GM18861 (cell line): ENCODE data around the gene MRPL10.

ENCODE experiments used
- ATAC-seq: cut with Tn5 transposase; IDR thresholded peaks from one replicate; pipeline ENCODE4 v1.9.1; 2021; ENCODE audit not compliant: unreplicated experiment

MRPL10 gene

DNA sequence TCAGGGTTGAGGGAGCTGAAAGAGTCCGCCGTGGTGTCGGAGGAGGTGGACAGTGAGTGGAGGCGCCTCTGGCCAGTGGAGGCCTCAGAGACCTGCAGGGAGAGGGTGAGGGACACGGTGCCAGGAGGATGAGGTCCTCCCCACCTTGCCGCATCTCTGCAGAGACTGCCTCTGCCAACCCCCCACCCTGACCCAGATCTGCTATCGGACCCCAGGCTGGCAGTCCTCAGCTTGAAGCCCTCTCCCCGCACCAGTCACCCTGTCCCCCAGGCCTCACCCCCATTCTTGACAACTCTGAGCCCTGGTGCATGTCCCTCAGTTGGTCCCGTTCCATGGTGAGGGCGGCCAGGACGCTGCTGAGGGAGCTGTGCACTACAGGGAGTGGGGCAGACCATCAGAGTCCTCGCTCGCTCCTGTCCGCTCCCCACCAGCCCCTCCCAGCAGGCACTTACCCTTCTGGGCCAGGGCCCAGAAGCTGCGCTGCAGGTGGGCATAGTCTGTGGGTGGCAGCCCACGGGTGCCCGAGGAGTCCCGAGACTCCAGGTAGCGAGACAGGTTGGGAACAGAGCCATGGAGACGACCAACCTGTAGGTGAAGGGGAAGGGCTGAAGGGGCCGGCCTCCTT is 15.1 kb downstream of the MRPL10 start:
- ATAC-seq: no peak

DNA sequence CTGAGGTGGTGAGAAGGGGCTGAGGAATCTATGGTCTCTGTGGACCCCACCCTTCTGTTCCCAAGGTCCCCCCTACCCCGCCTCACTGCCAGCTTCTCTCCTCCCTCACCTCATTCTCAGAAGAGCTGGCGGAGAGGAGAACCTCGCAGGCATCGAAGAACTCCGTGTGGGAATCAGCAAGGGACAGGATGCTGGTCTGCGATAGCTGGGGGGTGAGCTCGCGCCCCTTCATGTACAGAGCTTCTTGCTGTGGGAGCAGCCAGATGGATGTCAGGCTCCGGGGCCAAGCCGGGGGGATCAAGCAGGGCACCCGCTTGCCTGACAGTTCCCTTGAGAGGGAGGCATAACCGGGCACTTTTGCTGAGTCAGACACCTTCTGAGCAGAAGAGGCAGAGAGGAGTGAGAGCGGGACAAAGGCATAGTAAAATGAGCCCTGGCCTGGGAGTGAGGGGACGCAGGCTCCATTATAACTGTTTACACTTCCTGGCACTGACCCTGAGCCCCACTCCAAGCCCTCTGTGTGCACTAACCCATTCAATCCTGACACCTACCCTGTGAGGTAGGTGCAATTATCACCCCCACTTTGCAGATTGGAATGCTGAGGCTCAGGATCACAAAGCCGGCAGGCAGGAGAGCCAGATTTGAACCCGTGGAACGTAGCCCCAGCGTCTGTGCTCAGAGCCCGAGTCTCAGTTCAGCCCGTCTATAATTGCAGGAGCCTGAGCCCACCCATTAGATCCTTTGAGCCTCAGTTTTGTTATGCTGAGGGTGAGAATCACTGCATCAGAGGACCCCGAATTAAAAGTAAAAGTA is 16.0 kb downstream of the MRPL10 start:
- no peak for ATAC-seq

DNA sequence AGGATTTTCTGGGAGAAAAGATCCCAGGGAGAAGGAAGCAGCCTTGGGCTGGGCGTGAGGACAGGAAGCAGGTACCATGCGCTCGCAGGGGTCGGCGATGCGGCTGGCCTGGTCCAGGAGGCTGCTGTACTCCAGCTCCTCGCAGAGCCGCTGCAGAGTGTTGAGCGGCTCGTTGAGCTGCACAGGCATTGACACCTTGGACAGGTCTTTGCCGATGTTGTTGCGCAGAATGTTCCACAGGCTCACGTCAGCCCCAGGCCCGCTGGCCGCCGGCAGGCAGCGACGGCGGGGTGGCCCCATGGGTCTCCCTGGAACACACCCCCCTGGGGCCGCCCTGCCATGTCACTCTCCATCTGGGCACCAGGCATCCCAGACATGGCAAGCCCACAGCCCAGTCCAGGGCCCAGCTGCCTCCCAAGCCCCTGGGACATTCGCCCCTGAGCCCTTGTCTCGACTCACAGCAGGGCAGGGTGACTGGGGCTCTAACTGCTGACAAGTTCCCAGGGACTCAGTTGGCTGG is 17.8 kb downstream of the MRPL10 start:
- ATAC-seq: no peak

DNA sequence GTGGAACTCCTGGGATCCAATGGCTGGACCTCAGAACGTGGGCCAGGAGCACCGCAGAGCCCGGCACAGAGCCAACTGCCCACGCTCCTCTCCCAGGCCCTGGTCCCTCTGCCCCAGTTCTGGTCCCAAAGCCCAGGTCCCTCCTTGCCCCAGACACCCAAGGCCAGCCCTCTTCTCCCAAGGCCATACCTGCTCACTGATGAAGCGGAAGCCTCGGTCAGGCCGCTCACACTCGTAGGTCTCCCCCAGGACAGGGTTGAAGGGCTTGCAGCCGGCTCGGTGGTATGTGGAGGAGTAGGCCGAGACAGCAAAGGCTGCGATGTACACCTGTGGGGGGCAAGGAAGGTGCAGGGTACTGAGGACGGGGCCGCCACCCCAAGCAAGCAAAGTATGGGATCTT is 18.3 kb downstream of the MRPL10 start:
- ATAC-seq: no peak

DNA sequence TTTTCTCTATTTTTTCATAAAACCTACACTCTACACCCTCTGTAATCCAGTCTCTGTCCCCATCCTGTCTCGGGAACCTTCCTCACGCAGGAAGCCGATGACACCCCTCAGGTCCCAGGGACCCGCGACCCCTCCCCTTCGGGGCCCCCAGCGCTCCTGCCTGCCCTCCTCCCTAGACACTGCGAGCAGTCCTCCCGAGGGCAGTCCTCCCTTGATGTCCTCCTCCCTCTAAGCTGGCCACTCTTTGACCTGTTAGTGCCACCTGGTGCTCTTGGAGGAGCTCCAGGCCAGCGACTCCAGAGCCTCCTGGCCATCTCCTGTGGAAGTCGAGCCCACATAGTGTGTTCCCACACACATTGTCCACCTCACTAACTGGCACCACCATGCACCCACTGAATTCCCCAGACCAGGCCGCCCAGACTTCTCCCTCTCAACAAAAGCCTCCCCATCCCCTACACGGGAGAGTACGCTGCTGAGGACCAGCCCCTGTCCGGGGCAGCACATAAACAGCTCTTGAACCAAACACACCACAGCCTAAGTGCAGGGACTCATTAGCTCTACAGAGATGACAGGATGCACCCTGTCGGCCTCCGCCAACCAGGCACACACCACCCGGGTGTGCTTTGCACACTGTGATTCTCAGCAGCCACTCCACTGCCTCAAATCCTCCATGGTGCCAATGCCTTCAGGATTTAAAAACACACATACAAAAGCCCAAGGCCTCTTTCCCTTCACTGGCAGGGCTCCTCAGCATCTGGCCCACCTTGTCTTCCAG is 19.0 kb downstream of the MRPL10 start:
- no peak for ATAC-seq

DNA sequence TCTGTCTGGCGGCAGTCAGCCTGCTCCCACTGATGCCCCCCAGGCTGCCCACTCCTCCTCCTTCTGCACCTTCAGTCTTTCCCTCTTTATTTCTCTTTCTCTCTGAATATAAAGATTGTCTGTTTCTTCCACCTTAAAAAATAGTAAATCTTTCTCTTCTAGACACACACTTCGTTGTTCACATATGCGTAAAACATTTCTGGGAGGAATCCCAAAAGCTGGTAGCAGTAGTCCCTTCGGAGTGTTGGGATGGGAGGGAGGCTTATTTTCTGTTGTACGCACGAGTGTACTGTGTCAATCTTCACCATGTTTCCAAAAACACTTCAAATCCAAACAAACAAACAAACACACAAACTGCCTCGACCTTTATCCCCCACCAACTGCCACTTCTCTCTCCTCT is 19.6 kb downstream of the MRPL10 start:
- ATAC-seq: no peak

DNA sequence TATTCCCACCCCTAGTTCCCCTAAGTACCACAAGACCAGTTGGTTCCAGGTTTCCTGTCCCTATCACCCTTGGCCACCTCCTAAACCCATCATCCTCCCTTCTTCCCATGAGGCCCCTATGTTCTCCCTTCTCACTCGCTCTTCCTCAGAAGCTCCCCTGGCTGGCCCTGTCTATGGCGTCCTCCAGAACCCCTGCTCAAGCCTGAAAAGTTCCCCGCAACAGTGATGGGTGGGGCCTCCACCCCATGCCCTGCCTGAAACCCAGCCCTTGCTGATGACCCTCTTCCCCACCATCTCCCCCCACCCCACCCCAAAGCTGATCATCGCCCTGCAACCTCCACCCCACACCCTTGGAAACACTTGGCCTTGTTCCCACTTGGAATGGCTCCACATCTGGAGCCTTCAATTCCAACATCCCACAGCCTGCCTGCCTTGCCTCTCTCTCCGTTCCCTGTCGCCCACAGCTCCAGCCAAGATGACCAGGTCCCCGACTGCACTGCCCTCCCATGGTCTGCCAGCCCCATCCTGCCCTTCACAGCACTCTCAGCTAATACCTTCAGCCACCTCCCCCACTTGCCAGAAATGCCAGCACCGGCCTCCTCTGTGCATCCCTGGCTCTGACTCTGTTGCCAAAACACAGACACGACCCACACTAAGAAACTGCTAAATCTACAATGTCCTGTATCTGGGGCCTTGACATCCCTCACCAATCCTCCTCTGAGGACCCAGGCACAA is 20.3 kb downstream of the MRPL10 start:
- no peak for ATAC-seq

DNA sequence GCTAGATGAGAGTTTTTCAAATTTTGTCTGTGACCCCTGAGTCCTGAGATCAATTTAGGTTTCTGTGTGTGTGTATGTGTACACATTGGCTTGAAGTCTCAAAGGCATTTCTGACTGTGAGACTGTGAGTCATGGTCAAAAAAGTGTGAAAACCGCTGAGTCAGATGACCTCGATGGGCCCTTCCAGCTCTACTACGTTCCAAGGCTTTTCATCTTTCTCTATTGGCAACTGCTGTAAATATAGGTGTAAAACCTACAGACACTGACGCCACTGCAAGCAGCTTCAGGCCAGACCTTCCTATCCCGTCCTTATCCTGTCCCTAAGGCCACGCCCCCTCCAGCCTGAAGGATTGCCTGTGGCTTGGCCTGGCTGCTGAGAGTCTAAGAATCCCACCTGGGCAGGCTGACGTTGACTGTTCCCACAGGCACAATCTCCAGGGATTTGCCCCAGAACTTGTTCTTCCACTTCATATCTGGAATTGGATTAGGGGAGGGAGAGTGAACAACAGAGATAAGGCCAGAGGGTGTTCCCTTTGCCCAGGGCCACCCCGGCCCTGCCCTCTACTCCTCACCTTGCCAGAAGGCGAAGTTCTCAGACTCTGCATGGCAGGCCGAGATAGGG is 21.0 kb downstream of the MRPL10 start:
- no peak for ATAC-seq

DNA sequence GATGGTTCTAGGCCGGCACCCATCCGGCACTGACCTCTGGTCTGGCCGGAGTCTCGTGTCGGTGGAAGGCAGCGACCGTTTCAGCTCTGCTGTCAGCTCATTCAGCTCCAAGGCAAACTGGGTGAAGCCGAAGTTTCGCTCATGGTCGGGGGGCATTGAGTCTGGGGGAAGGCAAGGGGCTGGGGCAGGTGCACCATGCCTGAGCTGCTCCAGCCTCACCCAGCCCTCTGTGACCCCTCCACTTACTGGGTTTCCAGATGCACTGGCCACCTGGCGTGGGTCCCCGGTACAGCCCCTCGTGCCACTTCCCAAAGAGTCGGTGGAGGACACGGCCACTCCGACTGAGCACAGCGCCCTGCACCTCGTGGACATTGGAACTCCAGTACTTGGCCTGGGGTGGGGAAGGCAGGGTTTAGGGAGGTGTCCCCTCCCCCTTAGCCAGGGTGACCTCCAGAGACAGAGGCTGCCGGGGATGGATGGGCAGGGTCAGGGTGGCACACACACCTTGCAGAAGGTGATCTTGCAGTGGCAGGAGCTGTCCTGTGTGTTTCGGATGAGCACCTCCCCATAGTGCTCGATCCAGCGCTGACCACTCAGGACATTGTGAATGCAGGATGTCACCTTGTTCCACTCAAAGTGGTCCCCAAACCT is 22.4 kb downstream of the MRPL10 start:
- ATAC-seq: no peak

DNA sequence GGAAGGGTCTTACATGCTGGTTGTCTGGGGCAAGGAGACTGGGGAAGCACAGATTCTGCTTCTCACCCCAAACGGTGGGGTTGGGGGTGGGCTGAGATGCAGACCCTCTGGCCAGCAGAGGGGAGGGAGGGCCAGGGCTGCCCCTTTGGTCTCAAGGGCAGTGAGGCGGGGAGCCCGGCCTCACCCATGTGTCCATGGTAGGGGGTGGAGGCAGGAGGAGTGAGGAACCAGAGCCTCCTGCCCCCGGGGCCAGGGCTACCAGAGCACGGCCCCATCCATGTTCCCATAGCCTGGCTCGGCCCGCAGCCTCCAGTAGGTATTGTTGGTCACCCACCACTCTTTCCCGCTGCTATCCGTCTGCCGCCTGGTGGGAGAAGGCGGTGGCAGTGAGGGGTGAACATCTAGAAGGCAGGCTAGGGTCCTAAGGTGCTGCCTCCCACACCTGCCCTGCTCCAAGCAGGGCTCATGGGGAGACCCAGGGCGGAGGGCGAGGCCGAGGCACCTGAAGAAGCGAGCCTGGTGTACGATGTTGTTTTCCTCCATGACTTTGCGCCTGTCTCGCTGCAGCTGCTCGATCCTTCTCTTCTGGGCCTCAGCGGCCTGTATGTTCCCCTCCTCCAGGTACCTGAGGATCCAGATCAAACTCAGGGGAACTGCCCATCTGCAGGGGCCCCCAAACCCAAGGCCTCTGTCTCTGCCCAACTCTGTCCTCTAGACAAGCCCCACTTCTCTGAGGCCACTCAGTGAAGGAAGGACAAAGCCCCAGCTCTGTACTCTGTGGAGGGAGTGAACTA is 23.1 kb downstream of the MRPL10 start:
- ATAC-seq: no peak

DNA sequence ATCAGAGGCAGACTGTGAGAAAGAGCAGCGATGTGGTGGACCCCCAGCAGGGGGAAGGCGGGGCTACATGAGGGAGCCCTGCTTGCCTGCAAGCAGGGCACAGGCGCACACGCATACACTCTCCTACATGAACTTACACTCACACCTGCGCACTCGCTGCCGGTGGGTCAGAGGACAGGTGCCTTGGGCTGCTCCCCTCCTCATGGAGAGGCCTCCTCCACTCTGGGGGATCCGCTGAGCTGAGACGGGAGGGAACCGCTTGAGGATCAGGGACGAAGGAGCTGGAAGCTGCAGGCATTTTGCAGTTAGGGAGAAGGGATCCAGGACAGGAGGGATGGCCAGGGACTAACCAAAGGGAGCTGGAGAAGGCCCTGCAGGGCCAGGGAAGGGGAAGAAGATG is 23.9 kb downstream of the MRPL10 start:
- no peak for ATAC-seq

DNA sequence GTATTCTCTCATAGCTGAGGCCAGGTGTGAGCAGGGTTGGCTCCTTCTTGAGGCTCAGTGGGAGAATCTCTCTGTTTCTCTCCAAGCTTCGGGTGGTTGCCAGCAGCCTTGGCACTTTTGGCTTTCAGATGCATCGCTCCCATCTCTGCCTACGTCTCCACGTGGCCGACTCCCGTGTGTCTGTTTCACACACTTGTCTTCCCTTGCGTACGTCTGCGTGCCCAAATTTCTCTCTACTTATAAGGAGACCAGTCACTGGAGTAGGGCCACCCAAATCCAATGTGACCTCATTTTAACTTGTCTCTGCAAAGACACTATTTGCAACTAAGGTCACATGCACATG is 24.5 kb downstream of the MRPL10 start:
- ATAC-seq: no peak

DNA sequence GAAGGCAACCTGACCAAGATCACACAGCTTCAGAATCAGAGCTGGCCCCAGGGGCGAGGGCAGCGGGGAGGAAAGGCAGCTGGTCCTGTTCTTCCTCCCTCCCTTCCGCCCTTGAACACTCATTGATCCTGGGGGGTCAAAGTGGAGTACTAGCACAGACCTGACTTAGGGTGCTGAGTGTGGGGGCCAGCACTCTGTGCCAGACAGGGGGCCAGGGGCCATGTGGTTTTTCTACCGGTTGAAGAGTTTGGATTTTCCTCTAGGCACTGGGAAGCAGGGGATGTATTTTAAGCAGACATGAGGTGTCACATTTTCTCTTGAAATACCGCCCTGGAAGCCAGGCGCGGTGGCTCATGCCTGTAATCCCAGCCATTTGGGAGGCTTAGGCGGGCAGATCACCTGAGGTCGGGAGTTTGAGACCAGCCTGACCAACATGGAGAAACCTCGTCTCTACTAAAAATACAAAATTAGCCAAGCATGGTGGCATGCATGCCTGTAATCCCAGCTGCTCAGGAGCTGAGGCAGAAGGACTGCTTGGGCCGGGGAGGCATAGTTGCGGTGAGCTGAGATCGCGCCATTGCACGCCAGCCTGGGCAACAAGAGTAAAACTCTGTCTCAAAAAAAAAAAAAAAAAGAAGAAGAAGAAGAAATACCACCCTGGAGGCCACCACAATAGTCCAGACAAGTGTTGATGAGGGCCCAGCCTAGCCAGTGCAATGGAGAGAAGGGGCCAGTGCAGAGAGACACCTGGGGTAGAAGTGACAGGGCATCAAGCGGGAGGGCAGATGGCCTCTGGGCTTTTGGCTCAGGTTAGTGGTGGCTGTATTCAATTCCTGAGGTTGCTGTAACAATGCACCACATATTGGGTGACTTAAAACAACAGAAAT is 25.1 kb downstream of the MRPL10 start:
- no peak for ATAC-seq

DNA sequence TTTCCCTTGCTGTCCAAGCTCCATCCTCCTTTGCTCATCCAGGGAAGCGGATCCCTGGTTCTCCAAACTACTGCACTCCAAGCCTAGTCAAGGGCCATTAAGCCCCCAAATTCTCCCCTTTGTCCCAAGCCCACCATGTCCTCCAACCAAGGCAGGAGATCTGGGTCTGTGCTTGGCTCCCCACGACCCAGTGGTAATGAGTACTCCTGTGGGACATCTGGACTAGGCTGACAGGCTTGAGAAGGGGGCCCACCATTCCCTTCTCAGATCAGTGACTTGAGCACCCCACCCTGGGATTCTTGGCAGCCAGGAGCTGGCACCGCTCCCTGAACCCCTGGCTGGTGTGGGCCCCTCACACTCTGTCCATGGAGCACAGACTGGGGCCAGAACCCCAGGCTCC is 26.9 kb downstream of the MRPL10 start:
- ATAC-seq: no peak

DNA sequence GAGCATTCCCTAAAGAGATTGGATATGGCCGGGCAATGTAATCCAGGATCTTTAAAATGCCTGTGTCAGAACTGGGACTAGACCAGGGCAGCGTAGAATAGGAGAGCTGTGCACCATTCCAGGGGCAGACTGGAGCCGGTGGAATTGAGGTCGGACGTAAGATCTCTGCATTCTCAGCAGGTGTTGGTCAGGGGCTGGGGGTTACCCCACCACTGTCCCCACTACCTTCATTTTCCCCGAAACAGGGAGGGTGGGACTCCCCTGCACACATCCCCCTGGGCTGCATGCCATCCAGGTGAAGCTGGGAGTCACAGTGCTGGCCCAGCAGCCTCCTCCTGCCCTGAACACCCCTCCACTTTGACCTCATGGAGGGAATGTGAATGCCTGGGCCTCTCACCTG is 27.6 kb downstream of the MRPL10 start:
- no peak for ATAC-seq

DNA sequence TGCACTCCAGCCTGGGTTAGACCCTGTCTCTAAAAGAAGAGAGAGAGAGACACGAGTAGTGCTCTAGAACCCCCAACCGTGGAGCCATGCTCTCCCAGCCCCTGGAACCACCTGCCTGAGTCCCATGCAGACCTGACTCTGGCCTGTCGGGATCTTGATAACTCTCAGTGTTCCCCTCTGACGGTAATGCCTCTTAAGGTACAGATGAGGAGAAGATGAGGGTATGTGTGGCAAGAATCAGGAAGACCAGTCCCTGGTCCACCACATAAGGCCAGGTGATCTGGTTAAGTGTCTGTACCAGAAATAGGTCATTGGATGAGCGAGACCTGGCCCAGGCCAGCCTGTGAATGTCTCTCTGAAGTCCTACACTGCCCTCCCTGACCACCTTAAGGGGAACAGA is 28.1 kb downstream of the MRPL10 start:
- no peak for ATAC-seq

DNA sequence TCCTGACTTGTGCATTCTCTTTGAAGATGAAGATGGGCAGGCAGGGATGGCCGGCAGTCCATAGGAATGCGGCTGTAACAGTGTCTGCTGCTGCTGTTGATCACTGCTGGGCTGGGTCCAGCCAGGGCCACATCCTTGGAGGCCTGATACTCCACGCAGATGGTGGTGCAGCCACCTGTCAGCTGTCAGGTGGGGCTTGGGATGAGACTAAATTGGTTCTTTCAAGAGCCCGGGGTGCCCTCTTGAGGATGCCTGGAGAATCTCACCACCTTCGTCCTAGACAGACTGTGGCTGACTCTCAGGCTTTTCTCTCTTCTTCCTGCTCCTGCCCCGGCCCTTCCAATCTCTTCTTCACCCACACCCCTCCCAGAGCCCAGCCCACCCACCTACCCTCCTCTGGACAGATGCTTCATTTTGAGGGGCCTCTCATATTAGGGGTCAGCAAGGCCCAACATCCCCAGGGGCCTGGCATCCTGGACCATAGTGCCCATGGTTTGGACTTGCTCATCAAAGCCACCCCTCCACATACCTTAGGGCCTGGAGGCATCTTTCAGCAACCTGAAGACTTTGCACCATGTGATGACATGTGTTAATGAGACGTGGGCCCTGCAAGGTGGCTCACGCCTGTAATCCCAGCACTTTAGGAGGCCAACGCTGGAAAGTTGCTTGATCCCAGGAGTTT is 28.9 kb downstream of the MRPL10 start:
- no peak for ATAC-seq

DNA sequence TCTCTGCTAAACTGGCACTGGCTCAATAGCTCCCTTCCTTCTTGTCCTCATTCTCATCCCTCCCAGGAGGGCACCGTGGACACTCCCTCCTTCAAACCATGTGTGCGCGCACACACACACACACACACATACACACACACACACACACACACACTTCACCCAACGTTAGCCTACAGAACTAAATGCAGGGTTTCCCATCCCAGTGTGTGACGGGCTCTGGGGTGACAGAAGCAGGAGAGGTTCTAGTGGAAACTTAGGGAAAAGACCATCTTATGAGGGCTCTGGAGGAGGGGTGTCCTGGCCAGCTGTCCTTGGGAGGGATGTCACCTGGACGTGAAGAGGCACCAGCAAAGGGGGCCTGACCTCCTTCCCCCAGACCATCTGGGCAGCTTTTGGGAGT is 29.4 kb downstream of the MRPL10 start:
- no peak for ATAC-seq
